HepG2 (cell line): ENCODE results near the gene MFSD8. TPM values are rescaled to one million over a fixed set of nuclear protein-coding genes. Genes with fewer than 3 reads are reported as not detected.

ENCODE experiments used
- DR1 ChIP-seq: sonication (generic); formaldehyde crosslinking; IDR thresholded peaks from 2 replicates; pipeline ENCODE4 v1.8.0; 2021; ENCODE audit warnings: mild to moderate bottlenecking, missing genetic modification reagents, inconsistent platforms
- EED ChIP-seq: sonication (generic); formaldehyde crosslinking; IDR thresholded peaks from 2 replicates; pipeline ENCODE4 v1.5.0; 2020; ENCODE audit warnings: mild to moderate bottlenecking, missing genetic modification reagents
- ESRRA ChIP-seq: sonication (generic); formaldehyde crosslinking; IDR thresholded peaks from 2 replicates; pipeline ENCODE4 v1.5.1; 2020; ENCODE audit warnings: mild to moderate bottlenecking, low read depth, missing genetic modification reagents
- GATAD1 ChIP-seq: IDR thresholded peaks from 2 replicates; pipeline ENCODE4 v1.6.1; 2016; ENCODE audit warnings: missing genetic modification reagents, missing compliant biosample characterization
- GFI1 ChIP-seq: sonication (generic); formaldehyde crosslinking; IDR thresholded peaks from 2 replicates; pipeline ENCODE4 v1.5.0; 2020; ENCODE audit warnings: missing genetic modification reagents, mild to moderate bottlenecking, borderline replicate concordance
- MAZ ChIP-seq, 2 experiments: sonication (generic) in 1 of 2; formaldehyde crosslinking in 1 of 2; IDR thresholded peaks; 2 replicates each; pipeline versions ENCODE4 v1.5.0 to v1.6.1; 2012 to 2020; ENCODE audit warnings: low read depth in 2 of 2, mild to moderate bottlenecking in 2 of 2, borderline replicate concordance in 1 of 2, improper control_type of control experiment in 1 of 2, low read length in 1 of 2, missing genetic modification reagents in 1 of 2, moderate library complexity in 1 of 2
- SIX1 ChIP-seq: sonication (generic); formaldehyde crosslinking; IDR thresholded peaks from 2 replicates; pipeline ENCODE4 v1.4.0; 2020; ENCODE audit warnings: missing genetic modification reagents, borderline replicate concordance
- ZNF460 ChIP-seq: sonication (generic); formaldehyde crosslinking; IDR thresholded peaks from 2 replicates; pipeline ENCODE4 v1.5.1; 2020; ENCODE audit warnings: missing genetic modification reagents, mild to moderate bottlenecking, borderline replicate concordance
- ZNF746 ChIP-seq: sonication (generic); formaldehyde crosslinking; IDR thresholded peaks from 2 replicates; pipeline ENCODE4 v1.8.0; 2022; ENCODE audit warnings: mild to moderate bottlenecking, missing genetic modification reagents
- ZNF816 ChIP-seq: sonication (generic); formaldehyde crosslinking; IDR thresholded peaks from 2 replicates; pipeline ENCODE4 v1.8.0; 2022; ENCODE audit warnings: missing genetic modification reagents, mild to moderate bottlenecking, borderline replicate concordance
- polyA plus RNA-seq, 8 experiments: library from polyadenylated mRNA; depleted of rRNA in 3 of 8; stranded (reverse) in 7 of 8; unstranded in 1 of 8; fragments of >200 nt; fragmentation: Illumina TruSeq in 4 of 8; extraction: Trizol in 4 of 8; gene quantifications; 2 replicates each; pipeline versions ENCODE4 v1.2.1 to v1.2.3, GENCODE V29; 2011 to 2016; ENCODE audit warnings: low read depth in 4 of 8, missing spikeins in 1 of 8, mixed read lengths in 1 of 8; ENCODE audit not compliant: insufficient read depth in 1 of 8
- total RNA-seq, 5 experiments: library from RNA; depleted of rRNA; stranded (reverse); fragments of >200 nt; fragmentation: Illumina TruSeq; extraction: Trizol; gene quantifications; 2 replicates each; pipeline ENCODE4 v1.2.3, GENCODE V29; 2016; ENCODE audit warnings: low read depth in 1 of 5
- TF ChIP-seq, protein P1 (sequence below): sonication (generic); formaldehyde crosslinking; IDR thresholded peaks from 2 replicates; pipeline ENCODE4 v1.5.0; 2020; ENCODE audit warnings: mild to moderate bottlenecking, missing genetic modification reagents
- TF ChIP-seq, protein P2 (sequence below): IDR thresholded peaks from 2 replicates; pipeline ENCODE4 v1.6.1; 2016; ENCODE audit warnings: missing compliant biosample characterization, missing genetic modification reagents, borderline replicate concordance

MFSD8 gene
- total and polyA plus RNA-seq, 2 of the 13 experiments (the other 11 are each of a cell fraction or from before 2014, with no cell fraction given) = 24.8 to 25.5 TPM

DNA sequence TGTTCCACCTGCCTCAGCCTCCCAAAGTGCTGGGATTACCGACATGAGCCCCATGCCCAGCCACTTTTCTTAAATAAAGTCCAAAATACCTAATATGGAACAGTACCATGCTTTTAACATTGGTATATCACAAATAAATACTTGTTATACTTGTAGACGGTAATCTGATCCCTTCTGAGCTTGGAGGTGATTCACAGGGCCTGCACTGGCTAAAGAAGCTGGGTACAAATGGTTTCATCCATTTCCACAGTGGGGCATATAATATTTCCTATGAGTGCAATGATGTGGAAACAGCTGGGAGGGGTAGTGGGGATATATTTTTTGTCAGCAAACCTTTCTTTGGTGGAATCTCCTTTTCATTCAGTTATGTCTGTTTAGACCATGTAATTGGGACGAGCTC lies 48.5 kb downstream of the MFSD8 start (continued):
- no peak for TF ChIP-seq ESRRA (CRISPR knock-in tag)
- TF ChIP-seq, protein P1, sequence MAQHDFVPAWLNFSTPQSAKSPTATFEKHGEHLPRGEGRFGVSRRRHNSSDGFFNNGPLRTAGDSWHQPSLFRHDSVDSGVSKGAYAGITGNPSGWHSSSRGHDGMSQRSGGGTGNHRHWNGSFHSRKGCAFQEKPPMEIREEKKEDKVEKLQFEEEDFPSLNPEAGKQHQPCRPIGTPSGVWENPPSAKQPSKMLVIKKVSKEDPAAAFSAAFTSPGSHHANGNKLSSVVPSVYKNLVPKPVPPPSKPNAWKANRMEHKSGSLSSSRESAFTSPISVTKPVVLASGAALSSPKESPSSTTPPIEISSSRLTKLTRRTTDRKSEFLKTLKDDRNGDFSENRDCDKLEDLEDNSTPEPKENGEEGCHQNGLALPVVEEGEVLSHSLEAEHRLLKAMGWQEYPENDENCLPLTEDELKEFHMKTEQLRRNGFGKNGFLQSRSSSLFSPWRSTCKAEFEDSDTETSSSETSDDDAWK (CRISPR knock-in tag) = no peak
- no peak for TF ChIP-seq EED (CRISPR knock-in tag)
- TF ChIP-seq ZNF460 = no peak
- TF ChIP-seq SIX1 = no peak
- TF ChIP-seq GFI1 (CRISPR knock-in tag) = no peak
- TF ChIP-seq MAZ (IDR thresholded peaks at IDR 0.05; ENCODE audit: borderline replicate concordance, low read depth, low read length) = no peak
- no peak for TF ChIP-seq MAZ (CRISPR knock-in tag; IDR thresholded peaks at IDR 0.05; ENCODE audit: low read depth)
- no peak for TF ChIP-seq ZNF746 (CRISPR knock-in tag)
- TF ChIP-seq GATAD1 = no peak
- no peak for TF ChIP-seq DR1
- TF ChIP-seq, protein P2, sequence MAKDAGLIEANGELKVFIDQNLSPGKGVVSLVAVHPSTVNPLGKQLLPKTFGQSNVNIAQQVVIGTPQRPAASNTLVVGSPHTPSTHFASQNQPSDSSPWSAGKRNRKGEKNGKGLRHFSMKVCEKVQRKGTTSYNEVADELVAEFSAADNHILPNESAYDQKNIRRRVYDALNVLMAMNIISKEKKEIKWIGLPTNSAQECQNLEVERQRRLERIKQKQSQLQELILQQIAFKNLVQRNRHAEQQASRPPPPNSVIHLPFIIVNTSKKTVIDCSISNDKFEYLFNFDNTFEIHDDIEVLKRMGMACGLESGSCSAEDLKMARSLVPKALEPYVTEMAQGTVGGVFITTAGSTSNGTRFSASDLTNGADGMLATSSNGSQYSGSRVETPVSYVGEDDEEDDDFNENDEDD (CRISPR knock-in tag) = no peak
- no peak for TF ChIP-seq ZNF816 (CRISPR knock-in tag)
